Left lung (tissue), 10 donors: ENCODE measurements around the gene MAPK8. TPM values are rescaled to one million over a fixed set of nuclear protein-coding genes. Genes with fewer than 3 reads are reported as not detected.

ENCODE experiments used
- ATAC-seq: fragments of 200-7000 bp; cut with Tn5 transposase; one replicate; pipeline ENCODE4 v1.9.1; 2020; ENCODE audit warnings: moderate library complexity
- DNase-seq, 4 donors: peaks; one replicate each; pipeline ENCODE4 v3.0.0-alpha.2; 2013 to 2020
- H3K27ac ChIP-seq, 2 donors: fragments of 200-600 bp; sonication (generic) in 1 of 2; one replicate each; pipeline versions ENCODE4 v1.5.0 to v1.8.0; 2020 to 2021
- H3K27me3 ChIP-seq, 2 donors: fragments of 200-600 bp; sonication (generic) in 1 of 2; one replicate each; pipeline versions ENCODE4 v1.5.0 to v1.8.0; 2020 to 2021
- H3K36me3 ChIP-seq, 2 donors: fragments of 200-600 bp; sonication (generic) in 1 of 2; one replicate each; pipeline versions ENCODE4 v1.5.0 to v1.8.0; 2020 to 2021
- H3K4me1 ChIP-seq, 2 donors: fragments of 200-600 bp; one replicate each; pipeline ENCODE4 v1.8.0; 2021
- H3K4me3 ChIP-seq, 2 donors: fragments of 200-600 bp; sonication (generic) in 1 of 2; one replicate each; pipeline versions ENCODE4 v1.5.0 to v1.8.0; 2020 to 2021; ENCODE audit warnings: mild to moderate bottlenecking in 1 of 2
- H3K9me3 ChIP-seq, 2 donors: fragments of 200-600 bp; sonication (generic) in 1 of 2; one replicate each; pipeline versions ENCODE4 v1.5.0 to v1.8.0; 2020 to 2021
- CTCF ChIP-seq, 2 donors: fragments of 200-600 bp; sonication (generic) in 1 of 2; IDR thresholded peaks; one replicate each; pipeline versions ENCODE4 v1.5.0 to v1.8.0; 2021; ENCODE audit warnings: antibody characterized with exemption in 2 of 2
- intact Hi-C, 2 donors: fragments of 100-400 bp; cut with DNase I; formaldehyde crosslinking; loops; one replicate each; pipeline versions ENCODE4 v1.11.2 to v1.14.2; 2022
- polyA plus RNA-seq, 6 donors: library from polyadenylated mRNA; unstranded; fragments of 120-200 nt; gene quantifications; one replicate each; pipeline ENCODE4 v1.2.1, GENCODE V29; 2013; ENCODE audit not compliant: insufficient read length in 6 of 6
- total RNA-seq, 2 donors: library from RNA; stranded (reverse); fragmentation: NEBNext Ultra II Directional; extraction: Animal tissue kit (Norgen Biotek cat#: 25700); gene quantifications; one replicate each; pipeline ENCODE4 v1.2.1, GENCODE V29; 2021
- donor health status: DM: no; HTN: yes; CAD: no.
- donor health status: DM: no; HTN: no; CAD: no.

MAPK8 gene
- total and polyA plus RNA-seq, 8 donors, result 31.3 to 81.8 (median 71.7) TPM

- DNase-seq (no peak), ATAC-seq (no peak)
- Histone ChIP-seq H3K36me3 (no peaks in the 10 kb centered on the region), H3K27ac (no peak overlapping the region), H3K27me3 (no peaks in the 10 kb centered on the region), H3K4me1 (no peaks in the 10 kb centered on the region), H3K9me3 (no peaks in the 10 kb centered on the region), H3K4me3 (no peak overlapping the region)
- TF ChIP-seq CTCF (IDR thresholded peaks at IDR 0.05), result no peak
- intact Hi-C loops, result no loop called here
These were observed 51.2 kb downstream of the MAPK8 start for GRCh38 chr10:48357631-48358030.

GRCh38 chr10:48358162-48358561, 51.7 kb downstream of the MAPK8 start:
- TF ChIP-seq CTCF (IDR thresholded peaks at IDR 0.05), result no peak
- ATAC-seq (no peak), DNase-seq (no peak)
- no peaks in the 10 kb centered on the region for H3K36me3 ChIP-seq
- H3K27me3 ChIP-seq, result no peaks in the 10 kb centered on the region
- H3K4me3 ChIP-seq, result no peak overlapping the region
- peaks cover 0 to 2% of the 10 kb centered on the region in 2 donors for H3K4me1 ChIP-seq
- no peaks in the 10 kb centered on the region for H3K9me3 ChIP-seq
- H3K27ac ChIP-seq, result no peak overlapping the region
- intact Hi-C loops, result no loop called here

GRCh38 chr10:48358838-48359237, 52.4 kb downstream of the MAPK8 start:
- no peak for TF ChIP-seq CTCF (IDR thresholded peaks at IDR 0.05)
- H3K4me3 ChIP-seq, result no peak overlapping the region
- H3K36me3 ChIP-seq, result no peaks in the 10 kb centered on the region
- DNase-seq, result no peak
- ATAC-seq, result no peak
- H3K9me3 ChIP-seq, result no peaks in the 10 kb centered on the region
- H3K4me1 ChIP-seq, result peaks cover 0 to 8% of the 10 kb centered on the region in 2 donors
- no peaks in the 10 kb centered on the region for H3K27me3 ChIP-seq
- no peak overlapping the region for H3K27ac ChIP-seq
- intact Hi-C loops, result no loop called here

- Histone ChIP-seq H3K4me1 (peaks cover 11 to 30% of the 10 kb centered on the region in 2 donors), H3K27ac (no peak overlapping the region), H3K36me3 (no peaks in the 10 kb centered on the region), H3K4me3 (no peak overlapping the region), H3K9me3 (no peaks in the 10 kb centered on the region), H3K27me3 (no peaks in the 10 kb centered on the region)
- TF ChIP-seq CTCF (IDR thresholded peaks at IDR 0.05), result no peak
- DNase-seq (peak in 1 of 4 donors; percentile 28), ATAC-seq (no peak)
- intact Hi-C loops, result loop anchor here in 1 of 2 donors (5.0 kb wide), 1 partner anchor 296 kb away; no protein-coding TSS in a partner anchor
These were observed 54.7 kb downstream of the MAPK8 start for GRCh38 chr10:48361176-48361575.

- intact Hi-C loops, result loop anchor here in 1 of 2 donors (5.0 kb wide), 1 partner anchor 294 kb away; no protein-coding TSS in a partner anchor
- peak; percentile 95 for ATAC-seq
These were observed 57.3 kb downstream of the MAPK8 start for GRCh38 chr10:48363617-48364355.

More at GRCh38 chr10:48363617-48364355, 57.3 kb downstream of the MAPK8 start:
- Histone ChIP-seq H3K4me1 (peaks cover 11 to 30% of the 10 kb centered on the region in 2 donors), H3K4me3 (no peak overlapping the region), H3K27ac (no peak overlapping the region), H3K9me3 (no peaks in the 10 kb centered on the region), H3K36me3 (no peaks in the 10 kb centered on the region), H3K27me3 (no peaks in the 10 kb centered on the region)
- peak in 2 of 4 donors; percentile 54 to 81 for DNase-seq
- TF ChIP-seq CTCF (IDR thresholded peaks at IDR 0.05), result peak; percentile 21 to 63
